Breast epithelium (tissue), 3 donors: Measurements from ENCODE around the gene PPM1M.

Source experiments
- CTCF ChIP-seq, 3 donors: fragments of 450-650 bp; IDR thresholded peaks; one replicate each; pipeline ENCODE4 v1.5.1; 2016 to 2017; ENCODE audit warnings: antibody characterized with exemption in 3 of 3, mild to moderate bottlenecking in 3 of 3, moderate library complexity in 3 of 3
- POLR2A ChIP-seq: fragments of 450-650 bp; IDR thresholded peaks from one replicate; pipeline ENCODE4 v1.6.1; 2016; ENCODE audit warnings: antibody characterized with exemption, mild to moderate bottlenecking, moderate library complexity
- POLR2AphosphoS5 ChIP-seq, 3 donors: sonication (generic); formaldehyde crosslinking; IDR thresholded peaks; one replicate each; pipeline ENCODE4 v1.6.1; 2017; ENCODE audit warnings: antibody characterized with exemption in 3 of 3

GRCh38 chr3:52234516-52235447 lies 10.8 kb upstream of the PPM1M start:
- TF ChIP-seq POLR2AphosphoS5 (IDR thresholded peaks at IDR 0.05) (no peak), CTCF (IDR thresholded peaks at IDR 0.05) (no peak), POLR2A (no peak)
